ENCODE measurements around the gene PROKR2. TPM values are rescaled to one million over a fixed set of nuclear protein-coding genes. Genes with fewer than 3 reads are reported as not detected.

The PROKR2 gene
- polyA plus RNA-seq, 3 donors = not detected

GRCh38 chr20:5290596-5290995, 26.2 kb downstream of the PROKR2 start:
- no peak for DNase-seq (ENCODE audit: low read depth in 3 of 3, low spot score in 2 of 3)

DNA sequence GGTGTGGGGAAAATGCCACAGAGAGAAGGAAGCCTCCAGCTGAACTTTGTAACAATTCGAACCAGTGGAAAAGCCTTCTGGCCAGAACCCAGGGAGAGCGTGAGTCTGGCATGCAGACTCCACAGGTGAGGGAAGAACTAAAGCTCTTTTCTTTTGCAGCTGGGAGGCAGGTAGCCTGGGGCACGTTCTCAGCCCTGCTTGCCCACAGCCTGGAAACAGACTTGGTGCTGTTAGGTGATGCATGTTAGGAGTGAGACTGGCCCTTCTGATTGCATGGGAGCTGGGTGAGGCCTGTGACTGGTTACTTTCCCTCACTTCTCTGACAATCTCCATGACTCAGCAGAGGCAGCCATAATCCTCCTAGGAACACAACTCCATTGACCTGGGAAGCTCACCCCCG, 34.2 kb downstream of the PROKR2 start:
- DNase-seq (ENCODE audit: low read depth in 3 of 3, low spot score in 2 of 3) = no peak

DNA sequence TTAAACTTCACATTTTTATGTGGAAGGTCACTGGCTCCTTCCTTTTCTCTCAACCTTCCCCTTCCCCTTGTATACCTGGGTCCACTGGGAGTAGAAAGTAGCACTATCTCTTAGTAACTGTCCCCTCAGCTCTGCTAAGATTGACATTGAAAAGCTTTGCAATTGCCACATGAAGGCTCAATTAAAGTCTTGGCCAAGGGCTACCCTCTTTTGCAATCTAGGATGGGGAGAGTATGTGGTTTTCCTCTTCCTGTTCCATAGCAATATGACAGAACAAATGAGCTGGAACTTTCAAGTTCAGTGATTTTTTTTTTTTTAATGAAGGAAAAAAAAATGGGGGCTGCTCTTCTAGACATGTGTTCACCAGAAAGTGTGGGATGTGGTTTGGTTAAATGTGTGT, 37.1 kb downstream of the PROKR2 start:
- no peak for DNase-seq (ENCODE audit: low read depth in 3 of 3, low spot score in 2 of 3)

DNA sequence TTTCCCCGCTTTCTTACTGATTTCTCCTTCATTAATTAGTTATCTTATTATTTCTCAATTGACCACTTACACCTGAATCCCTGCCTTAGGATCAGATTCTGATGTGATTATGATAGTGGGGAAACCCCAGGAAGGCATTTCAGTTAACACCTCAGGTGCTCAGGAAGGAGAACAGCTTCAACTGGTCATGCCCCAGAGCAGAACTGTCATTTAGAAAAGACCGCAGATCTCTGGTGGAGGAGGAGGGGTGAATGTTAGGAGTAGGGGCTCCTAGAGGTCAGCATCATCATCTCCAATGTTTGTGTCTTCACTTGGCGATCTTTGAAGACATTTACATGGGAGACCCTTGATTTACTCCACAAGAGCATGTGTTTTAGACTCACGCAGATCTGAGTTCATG, 44.5 kb downstream of the PROKR2 start:
- DNase-seq (ENCODE audit: low read depth in 3 of 3, low spot score in 2 of 3) = no peak

GRCh38 chr20:5270603-5271002, 46.2 kb downstream of the PROKR2 start:
- no peak for DNase-seq (ENCODE audit: low read depth in 3 of 3, low spot score in 2 of 3)

GRCh38 chr20:5268449-5268848, 48.3 kb downstream of the PROKR2 start:
- no peak for DNase-seq (ENCODE audit: low read depth in 3 of 3, low spot score in 2 of 3)

DNA sequence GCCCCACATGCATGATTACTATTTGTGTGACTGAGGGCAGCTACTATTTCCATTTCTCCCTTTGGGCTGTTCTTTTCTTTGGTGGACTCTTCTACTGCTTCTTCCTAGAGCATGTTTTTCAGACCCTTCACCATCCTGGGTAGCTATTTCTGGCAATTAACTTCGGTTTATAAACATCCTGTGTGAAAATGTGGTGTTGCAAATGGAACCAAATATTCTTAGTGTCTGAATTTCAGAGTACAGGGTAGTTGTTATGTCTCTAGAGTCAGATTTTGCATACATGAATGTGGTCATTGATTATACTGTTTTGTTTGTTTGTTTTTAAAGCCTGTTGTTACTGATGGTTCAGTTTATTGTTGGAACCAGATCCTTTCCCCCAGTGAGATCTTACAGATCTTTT, 49.7 kb downstream of the PROKR2 start:
- no peak for DNase-seq (ENCODE audit: low read depth in 3 of 3, low spot score in 2 of 3)

Other genes starting within 250 kb of the PROKR2 start
- gene TMEM230, start 203.9 kb downstream of the PROKR2 start, polyA plus RNA-seq (ENCODE audit: insufficient read length in 3 of 3) = 100 to 1,000 TPM; 161 to 181 (median 180) TPM
- gene PCNA, start 197.0 kb downstream of the PROKR2 start, polyA plus RNA-seq (ENCODE audit: insufficient read length in 3 of 3) = 100 to 1,000 TPM; 184 to 208 (median 203) TPM
- 10 to 100 TPM; 37.6 to 43.0 (median 42.5) TPM for gene CDS2, start 189.9 kb downstream of the PROKR2 start, polyA plus RNA-seq (ENCODE audit: insufficient read length in 3 of 3)

Data from right renal cortex interstitium (tissue), 3 donors.